Measurements from ENCODE around the gene PACSIN1. TPM values are rescaled to one million over a fixed set of nuclear protein-coding genes. Genes with fewer than 3 reads are reported as not detected.

The PACSIN1 gene
- total and polyA plus RNA-seq, 2 experiments from 2014 or later: 0.05 to 0.37 TPM

- TF ChIP-seq EZH2 (IDR thresholded peaks at IDR 0.05; ENCODE audit: borderline replicate concordance) (no peak), EZH2phosphoT487 (IDR thresholded peaks at IDR 0.05; ENCODE audit: low read depth, severe bottlenecking, unreplicated experiment) (no peak), CTCF (IDR thresholded peaks at IDR 0.05; ENCODE audit: poor library complexity) (no peak)
- Histone ChIP-seq H3K36me3 (replicated peaks; ENCODE audit: insufficient read depth, low read depth) (no peaks in the 10 kb centered on the region), H3K4me2 (no peak overlapping the region), H3K9me2 (replicated peaks; ENCODE audit: insufficient read depth) (no peaks in the 10 kb centered on the region), H2AFZ (no peak overlapping the region), H4K20me1 (ENCODE audit: insufficient read depth, poor library complexity, severe bottlenecking) (no peaks in the 10 kb centered on the region), H3K4me3 (no peak overlapping the region), H3K4me1 (ENCODE audit: insufficient read depth) (no peaks in the 10 kb centered on the region), H3K79me2 (no peaks in the 10 kb centered on the region), H3K9me3 (ENCODE audit: low read depth) (no peaks in the 10 kb centered on the region), H3K27ac (no peak overlapping the region), H3K27me3 (no peaks in the 10 kb centered on the region)
- WGBS (ENCODE audit: low lambda C conversion rate, missing lambda C conversion rate): 99% methylated on average over 5 of the region's 5 CpGs
- DNase-seq (ENCODE audit: low spot score): no peak
These were observed 98.3 kb downstream of the PACSIN1 start for GRCh38 chr6:34564181-34564580.

- TF ChIP-seq EZH2 (IDR thresholded peaks at IDR 0.05; ENCODE audit: borderline replicate concordance) (no peak), CTCF (IDR thresholded peaks at IDR 0.05; ENCODE audit: poor library complexity) (no peak), EZH2phosphoT487 (IDR thresholded peaks at IDR 0.05; ENCODE audit: low read depth, severe bottlenecking, unreplicated experiment) (no peak)
- no peak overlapping the region for H3K4me3 ChIP-seq
- no peaks in the 10 kb centered on the region for H3K27me3 ChIP-seq
- no peaks in the 10 kb centered on the region for H3K9me3 ChIP-seq (ENCODE audit: low read depth)
- WGBS (ENCODE audit: low lambda C conversion rate, missing lambda C conversion rate): 68% methylated on average over 5 of the region's 5 CpGs
- H3K9me2 ChIP-seq (replicated peaks; ENCODE audit: insufficient read depth): no peaks in the 10 kb centered on the region
- H4K20me1 ChIP-seq (ENCODE audit: insufficient read depth, poor library complexity, severe bottlenecking): no peaks in the 10 kb centered on the region
- H3K27ac ChIP-seq: no peak overlapping the region
- no peaks in the 10 kb centered on the region for H3K36me3 ChIP-seq (replicated peaks; ENCODE audit: insufficient read depth, low read depth)
- no peaks in the 10 kb centered on the region for H3K4me1 ChIP-seq (ENCODE audit: insufficient read depth)
- no peak for DNase-seq (ENCODE audit: low spot score)
- H3K79me2 ChIP-seq: no peaks in the 10 kb centered on the region
- no peak overlapping the region for H2AFZ ChIP-seq
- no peak overlapping the region for H3K4me2 ChIP-seq
These were observed 99.9 kb downstream of the PACSIN1 start for GRCh38 chr6:34565722-34566137.

- DNase-seq (ENCODE audit: low spot score): no peak
- TF ChIP-seq CTCF (IDR thresholded peaks at IDR 0.05; ENCODE audit: poor library complexity) (no peak), EZH2 (IDR thresholded peaks at IDR 0.05; ENCODE audit: borderline replicate concordance) (no peak), EZH2phosphoT487 (IDR thresholded peaks at IDR 0.05; ENCODE audit: low read depth, severe bottlenecking, unreplicated experiment) (no peak)
- H3K4me2 ChIP-seq: no peak overlapping the region
- no peaks in the 10 kb centered on the region for H4K20me1 ChIP-seq (ENCODE audit: insufficient read depth, poor library complexity, severe bottlenecking)
- H3K9me3 ChIP-seq (ENCODE audit: low read depth): no peaks in the 10 kb centered on the region
- H3K9me2 ChIP-seq (replicated peaks; ENCODE audit: insufficient read depth): no peaks in the 10 kb centered on the region
- H3K4me3 ChIP-seq: no peak overlapping the region
- no peaks in the 10 kb centered on the region for H3K36me3 ChIP-seq (replicated peaks; ENCODE audit: insufficient read depth, low read depth)
- 83% methylated on average over 14 of the region's 14 CpGs for WGBS (ENCODE audit: low lambda C conversion rate, missing lambda C conversion rate)
- no peak overlapping the region for H2AFZ ChIP-seq
- H3K79me2 ChIP-seq: no peaks in the 10 kb centered on the region
- no peaks in the 10 kb centered on the region for H3K4me1 ChIP-seq (ENCODE audit: insufficient read depth)
- H3K27ac ChIP-seq: no peak overlapping the region
- H3K27me3 ChIP-seq: no peaks in the 10 kb centered on the region
These were observed 101.1 kb downstream of the PACSIN1 start for GRCh38 chr6:34566830-34567546.

Measured in hepatocyte (in vitro differentiated cells).